Nephron progenitor cell (in vitro differentiated cells): ENCODE data around the gene ADCY7.

Experiments used
- DNase-seq: peaks from one replicate; pipeline ENCODE4 v3.0.0; 2021
- H3K27ac Mint-ChIP-seq: 2 replicates; pipeline ENCODE4 v1.8.0; 2021; ENCODE audit warnings: mild to moderate bottlenecking, moderate library complexity, mixed read lengths
- H3K27me3 Mint-ChIP-seq: 2 replicates; pipeline ENCODE4 v1.8.0; 2021; ENCODE audit warnings: mild to moderate bottlenecking, low read depth, mixed read lengths; ENCODE audit not compliant: poor library complexity
- H3K36me3 Mint-ChIP-seq: 2 replicates; pipeline ENCODE4 v1.8.0; 2021; ENCODE audit warnings: low read depth, mixed read lengths
- H3K4me1 Mint-ChIP-seq: 2 replicates; pipeline ENCODE4 v1.8.0; 2021; ENCODE audit warnings: mixed read lengths
- H3K4me3 Mint-ChIP-seq: 2 replicates; pipeline ENCODE4 v1.8.0; 2021; ENCODE audit warnings: mild to moderate bottlenecking, moderate library complexity, mixed read lengths
- H3K9me3 Mint-ChIP-seq: 2 replicates; pipeline ENCODE4 v1.8.0; 2021; ENCODE audit warnings: mild to moderate bottlenecking, moderate library complexity, mixed read lengths
- CTCF ChIP-seq: fragments of 200-600 bp; sonication (generic); IDR thresholded peaks from 2 replicates; pipeline ENCODE4 v1.5.0; 2021; ENCODE audit warnings: antibody characterized with exemption

The ADCY7 gene

GRCh38 chr16:50271148-50272041, 5.0 kb downstream of the ADCY7 start:
- Mint-ChIP-seq H3K4me1 (peaks cover 27% of the 10 kb centered on the region), H3K27ac (no peak overlapping the region), H3K27me3 (no peaks in the 10 kb centered on the region), H3K9me3 (no peaks in the 10 kb centered on the region), H3K4me3 (no peak overlapping the region), H3K36me3 (no peaks in the 10 kb centered on the region)
- TF ChIP-seq CTCF = no peak
- DNase-seq = no peak

- TF ChIP-seq CTCF = no peak
- Mint-ChIP-seq H3K27me3 (no peaks in the 10 kb centered on the region), H3K4me3 (no peak overlapping the region), H3K36me3 (no peaks in the 10 kb centered on the region), H3K27ac (no peak overlapping the region), H3K9me3 (no peaks in the 10 kb centered on the region), H3K4me1 (peaks cover 20% of the 10 kb centered on the region)
- no peak for DNase-seq
Measured at GRCh38 chr16:50272111-50272571, 5.8 kb downstream of the ADCY7 start.

- Mint-ChIP-seq H3K36me3 (no peaks in the 10 kb centered on the region), H3K4me1 (peaks cover 13% of the 10 kb centered on the region), H3K4me3 (no peak overlapping the region), H3K27me3 (no peaks in the 10 kb centered on the region), H3K27ac (no peak overlapping the region), H3K9me3 (no peaks in the 10 kb centered on the region)
- TF ChIP-seq CTCF = no peak
- DNase-seq = no peak
Measured at GRCh38 chr16:50272687-50273381, 6.5 kb downstream of the ADCY7 start.

GRCh38 chr16:50273382-50273690, 7.0 kb downstream of the ADCY7 start:
- TF ChIP-seq CTCF = no peak
- Mint-ChIP-seq H3K4me1 (peaks cover 8% of the 10 kb centered on the region), H3K27ac (no peak overlapping the region), H3K4me3 (no peak overlapping the region), H3K9me3 (peaks cover 4% of the 10 kb centered on the region), H3K27me3 (no peaks in the 10 kb centered on the region), H3K36me3 (peaks cover 3% of the 10 kb centered on the region)
- DNase-seq = no peak

GRCh38 chr16:50273888-50274325, 7.6 kb downstream of the ADCY7 start:
- peaks cover 6% of the 10 kb centered on the region for H3K9me3 Mint-ChIP-seq
- H3K27me3 Mint-ChIP-seq = no peaks in the 10 kb centered on the region
- H3K36me3 Mint-ChIP-seq = peaks cover 5% of the 10 kb centered on the region
- no peak for TF ChIP-seq CTCF
- peak overlapping the region; percentile 67 for H3K27ac Mint-ChIP-seq
- H3K4me1 Mint-ChIP-seq = peaks cover 6% of the 10 kb centered on the region
- DNase-seq = no peak
- H3K4me3 Mint-ChIP-seq = no peak overlapping the region
